ENCODE measurements around the gene UPK1A. TPM values are rescaled to one million over a fixed set of nuclear protein-coding genes. Genes with fewer than 3 reads are reported as not detected.

Gene UPK1A
- total RNA-seq, 4 donors from 2014 or later: 1.5 to 8.3 (median 5.6) TPM

- peaks cover 98% of the 10 kb centered on the region for H3K36me3 ChIP-seq
- no peak overlapping the region for H3K27ac ChIP-seq
- H3K4me3 ChIP-seq: no peak overlapping the region
- no peaks in the 10 kb centered on the region for H3K4me1 ChIP-seq
- DNase-seq (ENCODE audit: low spot score in 2 of 2): no peak
- 99% methylated on average over 6 of the region's 6 CpGs for WGBS
- no peaks in the 10 kb centered on the region for H3K9me3 ChIP-seq
- no peaks in the 10 kb centered on the region for H3K27me3 ChIP-seq
- TF ChIP-seq, protein P1, sequence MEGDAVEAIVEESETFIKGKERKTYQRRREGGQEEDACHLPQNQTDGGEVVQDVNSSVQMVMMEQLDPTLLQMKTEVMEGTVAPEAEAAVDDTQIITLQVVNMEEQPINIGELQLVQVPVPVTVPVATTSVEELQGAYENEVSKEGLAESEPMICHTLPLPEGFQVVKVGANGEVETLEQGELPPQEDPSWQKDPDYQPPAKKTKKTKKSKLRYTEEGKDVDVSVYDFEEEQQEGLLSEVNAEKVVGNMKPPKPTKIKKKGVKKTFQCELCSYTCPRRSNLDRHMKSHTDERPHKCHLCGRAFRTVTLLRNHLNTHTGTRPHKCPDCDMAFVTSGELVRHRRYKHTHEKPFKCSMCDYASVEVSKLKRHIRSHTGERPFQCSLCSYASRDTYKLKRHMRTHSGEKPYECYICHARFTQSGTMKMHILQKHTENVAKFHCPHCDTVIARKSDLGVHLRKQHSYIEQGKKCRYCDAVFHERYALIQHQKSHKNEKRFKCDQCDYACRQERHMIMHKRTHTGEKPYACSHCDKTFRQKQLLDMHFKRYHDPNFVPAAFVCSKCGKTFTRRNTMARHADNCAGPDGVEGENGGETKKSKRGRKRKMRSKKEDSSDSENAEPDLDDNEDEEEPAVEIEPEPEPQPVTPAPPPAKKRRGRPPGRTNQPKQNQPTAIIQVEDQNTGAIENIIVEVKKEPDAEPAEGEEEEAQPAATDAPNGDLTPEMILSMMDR (IDR thresholded peaks at IDR 0.05): no peak
- no peak for TF ChIP-seq EP300 (IDR thresholded peaks at IDR 0.05)
- TF ChIP-seq POLR2A (IDR thresholded peaks at IDR 0.05): no peak
Observed at GRCh38 chr19:35656700-35657099, 9.6 kb upstream of the UPK1A start.

- Histone ChIP-seq H3K27me3 (no peaks in the 10 kb centered on the region), H3K36me3 (peaks cover 99% of the 10 kb centered on the region), H3K4me3 (no peak overlapping the region), H3K9me3 (no peaks in the 10 kb centered on the region), H3K27ac (no peak overlapping the region), H3K4me1 (no peaks in the 10 kb centered on the region)
- no peak for DNase-seq (ENCODE audit: low spot score in 2 of 2)
- 92% methylated on average over 15 of the region's 15 CpGs for WGBS
- TF ChIP-seq POLR2A (IDR thresholded peaks at IDR 0.05) (no peak), POLR2AphosphoS5 (IDR thresholded peaks at IDR 0.05) (no peak), EP300 (IDR thresholded peaks at IDR 0.05) (no peak)
- TF ChIP-seq, protein P1 (IDR thresholded peaks at IDR 0.05): no peak
Observed at GRCh38 chr19:35657904-35658700, 8.2 kb upstream of the UPK1A start.

DNA sequence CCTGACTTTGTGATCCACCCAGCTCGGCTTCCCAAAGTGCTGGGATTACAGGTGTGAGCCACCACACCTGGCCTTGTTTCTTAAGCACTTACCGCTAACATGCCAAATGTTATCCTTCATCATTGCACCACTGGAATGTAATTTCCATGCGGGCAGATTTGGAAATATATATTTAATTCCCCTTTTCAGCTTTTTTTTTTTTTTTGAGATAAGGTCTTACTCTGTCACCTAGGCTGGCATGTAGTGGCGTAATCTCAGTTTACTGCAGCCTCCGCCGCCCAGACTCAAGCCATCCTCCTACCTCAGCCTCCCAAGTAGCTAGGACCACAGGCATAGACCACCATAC, 4.3 kb upstream of the UPK1A start:
- Histone ChIP-seq H3K9me3 (no peaks in the 10 kb centered on the region), H3K27me3 (no peaks in the 10 kb centered on the region), H3K27ac (no peak overlapping the region), H3K4me3 (no peak overlapping the region), H3K36me3 (peaks cover 84% of the 10 kb centered on the region), H3K4me1 (peaks cover 7% of the 10 kb centered on the region)
- 98% methylated on average over 6 of the region's 6 CpGs for WGBS
- DNase-seq (ENCODE audit: low spot score in 2 of 2): no peak
- TF ChIP-seq POLR2A (IDR thresholded peaks at IDR 0.05) (no peak), POLR2AphosphoS5 (IDR thresholded peaks at IDR 0.05) (no peak), EP300 (IDR thresholded peaks at IDR 0.05) (no peak)
- TF ChIP-seq, protein P1 (IDR thresholded peaks at IDR 0.05): no peak

- 70% methylated on average over 3 of the region's 3 CpGs for WGBS
- TF ChIP-seq POLR2AphosphoS5 (IDR thresholded peaks at IDR 0.05): no peak
- TF ChIP-seq, protein P1 (IDR thresholded peaks at IDR 0.05): no peak
- TF ChIP-seq EP300 (IDR thresholded peaks at IDR 0.05): no peak
- TF ChIP-seq POLR2A (IDR thresholded peaks at IDR 0.05): no peak
- Histone ChIP-seq H3K9me3 (no peaks in the 10 kb centered on the region), H3K27me3 (no peaks in the 10 kb centered on the region), H3K4me1 (peaks cover 7% of the 10 kb centered on the region), H3K36me3 (peaks cover 64% of the 10 kb centered on the region), H3K4me3 (no peak overlapping the region), H3K27ac (no peak overlapping the region)
- no peak for DNase-seq (ENCODE audit: low spot score in 2 of 2)
Observed at GRCh38 chr19:35663981-35664380, 2.3 kb upstream of the UPK1A start.

GRCh38 chr19:35665157-35665556, 1.2 kb upstream of the UPK1A start:
- Histone ChIP-seq H3K4me1 (peaks cover 7% of the 10 kb centered on the region), H3K4me3 (no peak overlapping the region), H3K9me3 (no peaks in the 10 kb centered on the region), H3K27ac (no peak overlapping the region), H3K36me3 (peaks cover 54% of the 10 kb centered on the region), H3K27me3 (peaks cover 6% of the 10 kb centered on the region)
- DNase-seq (ENCODE audit: low spot score in 2 of 2): no peak
- WGBS: 87% methylated on average over 21 of the region's 24 CpGs
- TF ChIP-seq POLR2AphosphoS5 (IDR thresholded peaks at IDR 0.05) (no peak), POLR2A (IDR thresholded peaks at IDR 0.05) (no peak), EP300 (IDR thresholded peaks at IDR 0.05) (no peak)
- TF ChIP-seq, protein P1 (IDR thresholded peaks at IDR 0.05): no peak

Data from suprapubic skin (tissue), 4 donors.